ENCODE measurements around the gene ERCC2.
A peak's percentile ranks its signal among the peaks of the same experiment; 100 is the strongest.

The ERCC2 gene

DNA sequence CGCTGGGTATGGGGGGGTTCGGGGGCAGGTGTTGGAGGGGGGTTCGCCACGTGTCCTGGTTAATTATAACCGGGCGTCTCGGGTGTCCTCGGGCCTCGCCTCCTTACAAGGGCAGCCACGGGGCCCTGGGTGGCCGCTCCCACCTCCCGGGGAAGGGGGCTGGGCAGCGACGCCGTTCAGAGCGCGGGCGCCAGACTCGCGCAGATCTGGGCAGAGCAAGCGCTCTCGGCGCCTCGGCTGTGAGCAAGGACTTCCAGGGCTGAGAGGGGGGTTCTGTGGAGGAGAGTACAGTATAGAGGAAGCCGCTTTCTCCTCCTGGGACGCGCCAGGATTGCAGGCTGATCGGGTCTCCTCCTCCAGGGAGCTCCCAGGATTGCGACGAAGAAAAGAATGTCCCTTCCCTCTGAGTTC, 46.7 kb downstream of the ERCC2 start:
- ChIA-PET CTCF (no interaction called here), POLR2A (no interaction called here)
- H3K27ac ChIP-seq (ENCODE audit: insufficient read depth in 1 of 2, low read depth in 1 of 2, low read length in 2 of 2, poor library complexity in 1 of 2, severe bottlenecking in 2 of 2): no peak overlapping the region
- H3K4me3 ChIP-seq (ENCODE audit: control insufficient read depth in 1 of 7, extremely low read depth in 1 of 7, insufficient read depth in 4 of 7, low read depth in 2 of 7, low read length in 6 of 7): peak overlapping the region in 3 of 7 experiments; percentile 12 to 38 (median 19)
- WGBS (ENCODE audit: insufficient coverage): 4% methylated on average over 16 of the region's 30 CpGs
- DNase-seq: no peak
- H3K4me1 ChIP-seq (ENCODE audit: control extremely low read depth in 1 of 4, control insufficient read depth in 4 of 4, insufficient read depth in 4 of 4, low read length in 3 of 4): peaks cover 0 to 14% (median 11%) of the 10 kb centered on the region in 4 experiments
- H3K27me3 ChIP-seq (replicated peaks in 2 of 5; ENCODE audit: control insufficient read depth in 4 of 5, insufficient read depth in 5 of 5, low read length in 4 of 5): peaks cover 0 to 32% (median 11%) of the 10 kb centered on the region in 5 experiments
- no peaks in the 10 kb centered on the region for H3K9me3 ChIP-seq (ENCODE audit: control extremely low read depth in 1 of 5, control insufficient read depth in 4 of 5, insufficient read depth in 2 of 5, low read depth in 1 of 5, low read length in 4 of 5)
- H3K36me3 ChIP-seq (ENCODE audit: control insufficient read depth in 4 of 4, insufficient read depth in 4 of 4, low read length in 3 of 4): no peaks in the 10 kb centered on the region

DNA sequence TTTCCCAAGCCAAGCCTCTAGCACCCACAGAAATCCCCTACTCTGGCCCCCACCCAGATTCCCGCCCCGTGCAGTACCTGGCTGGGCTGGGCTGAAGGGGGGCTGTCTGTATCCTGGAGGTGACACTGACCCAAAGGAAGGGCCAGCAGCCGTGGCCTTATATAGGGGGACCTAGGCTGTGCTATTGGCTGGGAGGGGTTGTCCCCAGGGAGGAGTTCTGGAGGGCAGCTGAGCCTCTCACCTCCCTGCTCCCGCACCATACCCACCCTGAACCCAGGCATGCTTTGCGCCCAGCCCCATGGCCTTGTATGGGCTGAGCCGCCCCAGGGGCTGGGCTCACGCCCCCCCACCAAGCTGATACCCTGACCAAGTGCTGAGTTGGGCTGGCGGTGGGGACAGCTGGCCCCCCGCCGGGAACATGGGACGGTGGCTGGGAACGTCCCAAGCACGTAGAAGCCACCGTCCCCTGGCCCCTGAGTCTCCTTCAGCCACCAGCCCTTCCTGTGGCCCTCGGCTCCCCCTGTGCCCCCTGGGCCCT, 47.6 kb downstream of the ERCC2 start, which contains the start of gene CKM:
Gene CKM (minus strand): TSS at position 132 of the 538 bp plus-strand sequence. CDS start 3,162 bp downstream, outside the sequence.
- H3K9me3 ChIP-seq (ENCODE audit: control extremely low read depth in 1 of 5, control insufficient read depth in 4 of 5, insufficient read depth in 2 of 5, low read depth in 1 of 5, low read length in 4 of 5): no peaks in the 10 kb centered on the region
- 43% methylated on average over 12 of the region's 15 CpGs for WGBS (ENCODE audit: insufficient coverage)
- no peak for DNase-seq
- H3K27me3 ChIP-seq (replicated peaks in 2 of 5; ENCODE audit: control insufficient read depth in 4 of 5, insufficient read depth in 5 of 5, low read length in 4 of 5): peaks cover 0 to 33% (median 11%) of the 10 kb centered on the region in 5 experiments
- H3K4me1 ChIP-seq (ENCODE audit: control extremely low read depth in 1 of 4, control insufficient read depth in 4 of 4, insufficient read depth in 4 of 4, low read length in 3 of 4): peaks cover 0 to 14% (median 11%) of the 10 kb centered on the region in 4 experiments
- H3K27ac ChIP-seq (ENCODE audit: insufficient read depth in 1 of 2, low read depth in 1 of 2, low read length in 2 of 2, poor library complexity in 1 of 2, severe bottlenecking in 2 of 2): no peak within 1 kb of the TSS
- H3K36me3 ChIP-seq (ENCODE audit: control insufficient read depth in 4 of 4, insufficient read depth in 4 of 4, low read length in 3 of 4): no peaks in the 10 kb centered on the region
- POLR2A ChIA-PET: no interaction called here
- CTCF ChIA-PET: no interaction called here
- peak within 1 kb of the TSS in 3 of 7 experiments; percentile 12 to 38 (median 19) for H3K4me3 ChIP-seq (ENCODE audit: control insufficient read depth in 1 of 7, extremely low read depth in 1 of 7, insufficient read depth in 4 of 7, low read depth in 2 of 7, low read length in 6 of 7)

DNA sequence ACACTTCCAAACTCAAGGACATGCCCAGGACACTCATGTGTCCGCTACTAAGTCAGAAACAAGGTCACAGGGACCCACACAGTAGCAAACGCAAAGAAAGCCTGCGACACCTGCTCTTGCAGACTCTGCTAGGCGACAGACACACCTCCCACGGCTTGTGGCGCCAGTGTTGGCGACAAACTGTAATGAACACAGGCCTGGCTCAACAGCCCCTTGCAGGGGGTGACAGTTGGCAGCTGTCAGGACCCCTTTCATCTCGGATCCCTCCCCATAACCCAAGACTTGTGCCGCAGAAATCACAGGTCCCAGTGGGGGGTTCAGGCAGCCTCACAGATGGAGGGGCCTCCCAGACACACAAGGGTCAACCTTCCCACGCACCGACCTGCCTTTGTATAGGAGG, 48.1 kb downstream of the ERCC2 start:
- 84% methylated on average over 7 of the region's 11 CpGs for WGBS (ENCODE audit: insufficient coverage)
- H3K36me3 ChIP-seq (ENCODE audit: control insufficient read depth in 4 of 4, insufficient read depth in 4 of 4, low read length in 3 of 4): no peaks in the 10 kb centered on the region
- H3K27ac ChIP-seq (ENCODE audit: insufficient read depth in 1 of 2, low read depth in 1 of 2, low read length in 2 of 2, poor library complexity in 1 of 2, severe bottlenecking in 2 of 2): no peak overlapping the region
- H3K4me1 ChIP-seq (ENCODE audit: control extremely low read depth in 1 of 4, control insufficient read depth in 4 of 4, insufficient read depth in 4 of 4, low read length in 3 of 4): peaks cover 0 to 14% (median 11%) of the 10 kb centered on the region in 4 experiments
- H3K4me3 ChIP-seq (ENCODE audit: control insufficient read depth in 1 of 7, extremely low read depth in 1 of 7, insufficient read depth in 4 of 7, low read depth in 2 of 7, low read length in 6 of 7): no peak overlapping the region
- peak in 2 of 3 donors; percentile 35 to 52 for DNase-seq
- ChIA-PET CTCF (no interaction called here), POLR2A (no interaction called here)
- H3K27me3 ChIP-seq (replicated peaks in 2 of 5; ENCODE audit: control insufficient read depth in 4 of 5, insufficient read depth in 5 of 5, low read length in 4 of 5): peaks cover 0 to 37% (median 11%) of the 10 kb centered on the region in 5 experiments
- no peaks in the 10 kb centered on the region for H3K9me3 ChIP-seq (ENCODE audit: control extremely low read depth in 1 of 5, control insufficient read depth in 4 of 5, insufficient read depth in 2 of 5, low read depth in 1 of 5, low read length in 4 of 5)

DNA sequence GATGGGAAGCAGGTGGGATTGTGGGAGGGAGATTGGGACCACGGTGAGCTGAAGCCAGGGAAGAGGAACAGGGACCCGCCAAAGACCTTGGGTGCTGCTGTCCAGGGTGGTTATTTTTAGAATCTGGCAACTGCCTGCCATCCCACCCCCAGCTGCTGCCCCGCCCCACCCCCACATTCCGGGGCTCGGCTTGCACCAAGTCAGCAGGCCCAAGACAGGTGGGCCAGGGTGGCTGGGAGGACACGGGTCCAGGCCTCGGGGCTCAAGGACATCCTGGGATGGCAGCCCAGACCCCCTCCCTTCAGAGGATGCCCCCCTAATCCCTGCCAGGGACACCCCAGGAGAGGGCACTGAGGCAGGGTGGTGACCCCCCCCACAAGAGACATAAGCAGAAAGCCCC, 48.5 kb downstream of the ERCC2 start:
- Histone ChIP-seq H3K27me3 (replicated peaks in 2 of 5; ENCODE audit: control insufficient read depth in 4 of 5, insufficient read depth in 5 of 5, low read length in 4 of 5) (peaks cover 0 to 38% (median 11%) of the 10 kb centered on the region in 5 experiments), H3K4me1 (ENCODE audit: control extremely low read depth in 1 of 4, control insufficient read depth in 4 of 4, insufficient read depth in 4 of 4, low read length in 3 of 4) (peaks cover 0 to 14% (median 11%) of the 10 kb centered on the region in 4 experiments), H3K4me3 (ENCODE audit: control insufficient read depth in 1 of 7, extremely low read depth in 1 of 7, insufficient read depth in 4 of 7, low read depth in 2 of 7, low read length in 6 of 7) (no peak overlapping the region), H3K36me3 (ENCODE audit: control insufficient read depth in 4 of 4, insufficient read depth in 4 of 4, low read length in 3 of 4) (no peaks in the 10 kb centered on the region), H3K27ac (ENCODE audit: insufficient read depth in 1 of 2, low read depth in 1 of 2, low read length in 2 of 2, poor library complexity in 1 of 2, severe bottlenecking in 2 of 2) (no peak overlapping the region), H3K9me3 (ENCODE audit: control extremely low read depth in 1 of 5, control insufficient read depth in 4 of 5, insufficient read depth in 2 of 5, low read depth in 1 of 5, low read length in 4 of 5) (no peaks in the 10 kb centered on the region)
- DNase-seq: no peak
- ChIA-PET POLR2A (no interaction called here), CTCF (no interaction called here)
- WGBS (ENCODE audit: insufficient coverage): 75% methylated on average over 1 of the region's 7 CpGs

DNA sequence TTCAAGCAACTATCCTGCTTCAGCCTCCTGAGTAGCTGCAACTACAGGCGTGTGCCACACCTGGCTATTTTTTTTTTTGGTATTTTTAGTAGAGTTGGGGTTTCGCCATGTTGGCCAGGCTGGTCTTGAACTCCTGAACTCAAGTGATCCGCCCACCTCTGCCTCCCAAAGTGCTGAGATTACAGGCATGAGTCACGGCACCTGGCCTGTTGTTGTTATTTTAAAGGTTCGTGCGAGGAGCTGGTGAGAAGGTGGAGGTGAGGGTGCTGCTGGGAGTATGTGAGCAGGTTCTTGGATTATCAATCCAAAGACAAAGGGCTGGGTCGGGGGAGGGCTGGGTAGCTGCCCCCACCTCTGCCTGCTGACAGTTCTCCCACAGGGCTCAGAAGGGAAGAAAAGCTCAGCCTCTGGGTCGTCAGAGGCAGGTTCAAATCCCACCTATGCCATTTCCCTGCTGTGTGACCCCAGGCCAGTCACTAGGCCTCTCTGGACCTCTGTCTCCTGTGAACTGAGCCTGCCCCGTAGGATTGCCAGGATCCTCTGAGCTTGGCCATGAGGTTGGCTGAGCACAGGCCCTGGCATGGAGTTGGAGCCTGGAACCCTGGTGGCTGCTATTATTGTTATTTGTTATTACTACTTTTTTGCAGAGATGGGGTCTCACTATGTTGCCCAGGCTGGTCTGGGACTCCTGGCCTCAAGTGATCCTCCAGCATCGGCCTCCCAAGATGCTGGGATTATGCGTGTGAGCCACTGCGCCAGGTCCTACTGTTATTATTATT, 49.2 kb downstream of the ERCC2 start:
- Histone ChIP-seq H3K27ac (ENCODE audit: insufficient read depth in 1 of 2, low read depth in 1 of 2, low read length in 2 of 2, poor library complexity in 1 of 2, severe bottlenecking in 2 of 2) (no peak overlapping the region), H3K9me3 (ENCODE audit: control extremely low read depth in 1 of 5, control insufficient read depth in 4 of 5, insufficient read depth in 2 of 5, low read depth in 1 of 5, low read length in 4 of 5) (no peaks in the 10 kb centered on the region), H3K4me3 (ENCODE audit: control insufficient read depth in 1 of 7, extremely low read depth in 1 of 7, insufficient read depth in 4 of 7, low read depth in 2 of 7, low read length in 6 of 7) (no peak overlapping the region), H3K4me1 (ENCODE audit: control extremely low read depth in 1 of 4, control insufficient read depth in 4 of 4, insufficient read depth in 4 of 4, low read length in 3 of 4) (peaks cover 0 to 13% (median 9%) of the 10 kb centered on the region in 4 experiments), H3K27me3 (replicated peaks in 2 of 5; ENCODE audit: control insufficient read depth in 4 of 5, insufficient read depth in 5 of 5, low read length in 4 of 5) (peaks cover 0 to 43% (median 11%) of the 10 kb centered on the region in 5 experiments), H3K36me3 (ENCODE audit: control insufficient read depth in 4 of 4, insufficient read depth in 4 of 4, low read length in 3 of 4) (no peaks in the 10 kb centered on the region)
- ChIA-PET POLR2A (interaction anchor here (0.6 kb wide), 1 partner anchor 14 kb away, joined by 3 read pairs; no protein-coding TSS in a partner anchor), CTCF (interaction anchor here (0.7 to 0.8 kb wide), 2 partner anchors 18 to 72 kb away, joined by 3 to 4 read pairs; no protein-coding TSS in a partner anchor)
- no peak for DNase-seq
- 100% methylated on average over 3 of the region's 12 CpGs for WGBS (ENCODE audit: insufficient coverage)

DNA sequence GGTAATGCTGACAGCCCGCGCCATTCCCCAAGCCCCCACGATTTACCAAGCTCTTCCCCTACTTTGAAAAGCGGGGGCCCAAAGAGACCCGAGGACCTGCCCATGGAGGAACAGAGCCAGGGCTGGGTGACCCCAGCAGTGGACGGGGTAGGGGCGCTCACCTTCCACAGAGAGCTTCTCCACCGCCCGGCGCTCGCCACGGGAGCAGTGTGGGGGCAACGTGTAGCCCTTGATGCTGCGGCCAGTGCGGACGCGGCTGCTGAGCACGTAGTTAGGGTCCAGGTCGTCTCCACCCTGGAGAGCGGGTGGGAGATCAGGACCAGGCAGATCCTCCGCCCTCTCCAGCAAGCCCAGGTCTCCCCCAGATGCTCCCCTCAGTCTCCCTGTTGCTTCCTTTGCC, 55.1 kb downstream of the ERCC2 start:
- no peak for DNase-seq
- Histone ChIP-seq H3K36me3 (ENCODE audit: control insufficient read depth in 4 of 4, insufficient read depth in 4 of 4, low read length in 3 of 4) (no peaks in the 10 kb centered on the region), H3K27me3 (replicated peaks in 2 of 5; ENCODE audit: control insufficient read depth in 4 of 5, insufficient read depth in 5 of 5, low read length in 4 of 5) (peaks cover 0 to 27% (median 0%) of the 10 kb centered on the region in 5 experiments), H3K4me1 (ENCODE audit: control extremely low read depth in 1 of 4, control insufficient read depth in 4 of 4, insufficient read depth in 4 of 4, low read length in 3 of 4) (peaks cover 0 to 3% (median 3%) of the 10 kb centered on the region in 4 experiments), H3K27ac (ENCODE audit: insufficient read depth in 1 of 2, low read depth in 1 of 2, low read length in 2 of 2, poor library complexity in 1 of 2, severe bottlenecking in 2 of 2) (no peak overlapping the region), H3K9me3 (ENCODE audit: control extremely low read depth in 1 of 5, control insufficient read depth in 4 of 5, insufficient read depth in 2 of 5, low read depth in 1 of 5, low read length in 4 of 5) (no peaks in the 10 kb centered on the region), H3K4me3 (ENCODE audit: control insufficient read depth in 1 of 7, extremely low read depth in 1 of 7, insufficient read depth in 4 of 7, low read depth in 2 of 7, low read length in 6 of 7) (no peak overlapping the region)
- CTCF ChIA-PET: interaction anchor here (1.3 kb wide), 1 partner anchor 22 kb away, joined by 3 read pairs; no protein-coding TSS in a partner anchor
- POLR2A ChIA-PET: interaction anchor here (1.5 kb wide), 1 partner anchor 13 kb away, joined by 3 read pairs; no protein-coding TSS in a partner anchor
- 67% methylated on average over 20 of the region's 21 CpGs for WGBS (ENCODE audit: insufficient coverage)

Measured in common myeloid progenitor, CD34-positive (primary cell).